Tibial artery (tissue), 4 donors: ENCODE results near the gene VASP.

ENCODE experiments used
- DNase-seq, 2 donors: peaks; one replicate each; pipeline ENCODE4 v3.0.0-alpha.2; 2019
- H3K27ac ChIP-seq, 2 donors: fragments of 200-600 bp; sonication (generic) in 1 of 2; 1 replicate in 1 of 2; 2 replicates in 1 of 2; pipeline ENCODE4 v1.5.1; 2018 to 2019; ENCODE audit warnings: mild to moderate bottlenecking in 1 of 2
- H3K27me3 ChIP-seq, 2 donors: fragments of 200-600 bp; sonication (generic) in 1 of 2; one replicate each; pipeline versions ENCODE4 v1.5.1 to v1.6.0; 2016 to 2019
- H3K36me3 ChIP-seq, 3 donors: fragments of 200-600 bp; sonication (generic) in 2 of 3; one replicate each; pipeline ENCODE4 v1.5.1; 2016 to 2019; ENCODE audit warnings: mild to moderate bottlenecking in 2 of 3
- H3K4me1 ChIP-seq, 4 donors: fragments of 200-600 bp; sonication (generic) in 2 of 4; 1 replicate in 3 of 4; 2 replicates in 1 of 4; pipeline ENCODE4 v1.5.1; 2016 to 2019
- H3K4me3 ChIP-seq, 2 donors: fragments of 200-600 bp; sonication (generic) in 1 of 2; 1 replicate in 1 of 2; 2 replicates in 1 of 2; pipeline ENCODE4 v1.5.1; 2018 to 2019; ENCODE audit warnings: mild to moderate bottlenecking in 2 of 2
- H3K9me3 ChIP-seq, 3 donors: fragments of 200-600 bp; sonication (generic) in 1 of 3; one replicate each; pipeline ENCODE4 v1.5.1; 2016 to 2019
- intact Hi-C: fragments of 100-400 bp; cut with DNase I; formaldehyde crosslinking; loops from one replicate; pipeline ENCODE4 v1.15.0; 2023; ENCODE audit warnings: low total_unique reads
- TF ChIP-seq, protein P1 (sequence below), 2 experiments: fragments of 200-600 bp in 1 of 2; fragments of 450-650 bp in 1 of 2; IDR thresholded peaks; one replicate each; pipeline ENCODE4 v1.5.1; 2017 to 2019; ENCODE audit warnings: antibody characterized with exemption in 2 of 2, mild to moderate bottlenecking in 1 of 2, moderate library complexity in 1 of 2

The VASP gene

GRCh38 chr19:45523642-45524256 is 16.5 kb downstream of the VASP start:
- Histone ChIP-seq H3K27me3 (no peaks in the 10 kb centered on the region), H3K36me3 (peaks cover 62 to 81% (median 68%) of the 10 kb centered on the region in 3 donors), H3K4me1 (peaks cover 0 to 22% (median 8%) of the 10 kb centered on the region in 4 donors), H3K9me3 (no peaks in the 10 kb centered on the region), H3K4me3 (no peak overlapping the region), H3K27ac (peak overlapping the region; percentile 9 to 24)
- TF ChIP-seq, protein P1, sequence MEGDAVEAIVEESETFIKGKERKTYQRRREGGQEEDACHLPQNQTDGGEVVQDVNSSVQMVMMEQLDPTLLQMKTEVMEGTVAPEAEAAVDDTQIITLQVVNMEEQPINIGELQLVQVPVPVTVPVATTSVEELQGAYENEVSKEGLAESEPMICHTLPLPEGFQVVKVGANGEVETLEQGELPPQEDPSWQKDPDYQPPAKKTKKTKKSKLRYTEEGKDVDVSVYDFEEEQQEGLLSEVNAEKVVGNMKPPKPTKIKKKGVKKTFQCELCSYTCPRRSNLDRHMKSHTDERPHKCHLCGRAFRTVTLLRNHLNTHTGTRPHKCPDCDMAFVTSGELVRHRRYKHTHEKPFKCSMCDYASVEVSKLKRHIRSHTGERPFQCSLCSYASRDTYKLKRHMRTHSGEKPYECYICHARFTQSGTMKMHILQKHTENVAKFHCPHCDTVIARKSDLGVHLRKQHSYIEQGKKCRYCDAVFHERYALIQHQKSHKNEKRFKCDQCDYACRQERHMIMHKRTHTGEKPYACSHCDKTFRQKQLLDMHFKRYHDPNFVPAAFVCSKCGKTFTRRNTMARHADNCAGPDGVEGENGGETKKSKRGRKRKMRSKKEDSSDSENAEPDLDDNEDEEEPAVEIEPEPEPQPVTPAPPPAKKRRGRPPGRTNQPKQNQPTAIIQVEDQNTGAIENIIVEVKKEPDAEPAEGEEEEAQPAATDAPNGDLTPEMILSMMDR (IDR thresholded peaks at IDR 0.05) = peak; percentile 86 to 92
- intact Hi-C loops = loop anchor here (2.0 kb wide), 1 partner anchor 119 kb away; no protein-coding TSS in a partner anchor
- DNase-seq = peak; percentile 77 to 88

DNA sequence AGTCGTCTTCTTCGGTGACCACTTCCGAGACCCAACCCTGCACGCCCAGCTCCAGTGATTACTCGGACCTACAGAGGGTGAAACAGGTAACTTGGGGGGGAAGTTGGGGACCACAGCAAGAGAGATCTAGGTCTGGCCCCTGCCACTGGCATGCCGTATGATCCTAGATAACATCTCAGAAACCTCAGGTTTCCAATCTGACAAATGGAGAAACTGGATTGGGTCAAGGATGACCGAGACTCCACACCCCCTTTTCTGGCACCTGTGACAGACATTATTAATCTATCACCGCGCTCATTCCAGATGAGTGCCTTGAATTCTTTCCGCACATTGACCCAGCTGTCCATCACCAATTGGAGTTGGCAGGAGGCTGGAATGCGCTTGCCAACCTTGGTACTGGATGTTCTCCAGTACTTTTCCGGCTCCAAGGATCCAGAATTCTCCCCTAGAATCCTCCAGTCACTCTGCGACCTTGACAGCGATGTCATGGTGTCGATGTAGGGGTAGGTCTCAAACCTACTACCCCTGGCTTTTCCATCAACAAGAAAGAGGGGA is 17.4 kb downstream of the VASP start:
- Histone ChIP-seq H3K9me3 (no peaks in the 10 kb centered on the region), H3K27ac (peak overlapping the region in 1 of 2 donors; percentile 18), H3K4me3 (no peak overlapping the region), H3K27me3 (no peaks in the 10 kb centered on the region), H3K36me3 (peaks cover 55 to 72% (median 61%) of the 10 kb centered on the region in 3 donors), H3K4me1 (peaks cover 0 to 30% (median 16%) of the 10 kb centered on the region in 4 donors)
- intact Hi-C loops = no loop called here
- TF ChIP-seq, protein P1 (IDR thresholded peaks at IDR 0.05) = no peak
- DNase-seq = no peak

GRCh38 chr19:45526143-45526542 is 18.9 kb downstream of the VASP start:
- Histone ChIP-seq H3K27ac (peak overlapping the region in 1 of 2 donors; percentile 38), H3K4me1 (peaks cover 0 to 30% (median 16%) of the 10 kb centered on the region in 4 donors), H3K27me3 (peaks cover 0 to 3% of the 10 kb centered on the region in 2 donors), H3K9me3 (no peaks in the 10 kb centered on the region), H3K4me3 (no peak overlapping the region), H3K36me3 (peaks cover 41 to 57% (median 48%) of the 10 kb centered on the region in 3 donors)
- TF ChIP-seq, protein P1 (IDR thresholded peaks at IDR 0.05) = no peak
- intact Hi-C loops = no loop called here
- peak; percentile 56 to 85 for DNase-seq

- peaks cover 32 to 48% (median 39%) of the 10 kb centered on the region in 3 donors for H3K36me3 ChIP-seq
These were observed 19.7 kb downstream of the VASP start for GRCh38 chr19:45526971-45527370.

GRCh38 chr19:45527731-45528130 is 20.5 kb downstream of the VASP start:
- Histone ChIP-seq H3K27me3 (peaks cover 0 to 3% of the 10 kb centered on the region in 2 donors), H3K27ac (no peak overlapping the region), H3K9me3 (no peaks in the 10 kb centered on the region), H3K4me3 (no peak overlapping the region), H3K4me1 (peaks cover 0 to 30% (median 16%) of the 10 kb centered on the region in 4 donors), H3K36me3 (peaks cover 25 to 41% (median 32%) of the 10 kb centered on the region in 3 donors)
- intact Hi-C loops = no loop called here
- DNase-seq = no peak
- TF ChIP-seq, protein P1 (IDR thresholded peaks at IDR 0.05) = no peak

More at GRCh38 chr19:45526971-45527370, 19.7 kb downstream of the VASP start:
- H3K27ac ChIP-seq = peak overlapping the region in 1 of 2 donors; percentile 38
- TF ChIP-seq, protein P1 (IDR thresholded peaks at IDR 0.05) = no peak
- no peak overlapping the region for H3K4me3 ChIP-seq
- intact Hi-C loops = no loop called here
- no peak for DNase-seq
- H3K27me3 ChIP-seq = peaks cover 0 to 3% of the 10 kb centered on the region in 2 donors
- no peaks in the 10 kb centered on the region for H3K9me3 ChIP-seq
- H3K4me1 ChIP-seq = peaks cover 0 to 30% (median 16%) of the 10 kb centered on the region in 4 donors
